ENCODE measurements around the gene HCRT. TPM values are rescaled to one million over a fixed set of nuclear protein-coding genes. Genes with fewer than 3 reads are reported as not detected.
"Not testable (repeated sequence)": the region's sequence is repeated elsewhere in the genome, so short reads cannot be mapped to it uniquely, and the experiment has no call there.

The HCRT gene
- polyA plus RNA-seq, 5 donors, result not detected

DNA sequence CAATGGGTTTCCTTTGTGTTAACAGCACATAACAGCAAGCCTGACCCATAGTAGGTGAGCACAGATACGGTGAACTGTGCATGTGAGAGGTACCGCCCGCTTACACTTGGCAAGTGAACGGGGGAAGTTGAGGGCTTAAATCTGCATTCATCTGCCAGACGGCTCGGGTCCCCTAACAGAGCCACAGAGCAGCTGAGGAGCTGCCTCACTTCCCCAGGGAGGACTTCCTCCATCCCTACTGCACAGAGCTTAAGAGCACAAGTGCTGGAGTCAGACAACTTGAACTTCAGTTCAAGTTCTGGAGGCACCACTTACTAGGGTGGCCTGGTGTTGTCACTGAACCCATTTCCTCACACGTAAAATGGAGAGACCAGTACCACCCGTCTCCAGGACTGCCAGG lies 43.9 kb downstream of the HCRT start:
- no peak for DNase-seq

DNA sequence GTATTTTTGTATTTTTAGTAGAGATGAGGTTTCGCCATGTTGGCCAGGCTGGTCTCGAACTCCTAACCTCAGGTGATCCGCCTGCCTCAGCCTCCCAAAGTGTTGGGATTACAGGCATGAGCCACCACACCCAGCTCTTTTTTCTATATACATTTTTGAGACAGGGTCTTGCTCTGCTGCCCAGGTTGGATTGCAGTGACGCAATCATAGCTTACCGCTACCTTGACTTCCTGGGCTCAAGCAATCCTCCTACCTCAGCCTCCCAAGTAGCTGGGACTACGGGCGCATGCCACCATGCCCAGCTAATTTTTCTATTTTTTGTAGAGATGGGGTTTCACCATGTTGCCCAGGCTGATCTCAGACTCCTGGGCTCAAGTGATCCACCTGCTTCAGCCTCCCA lies 44.6 kb downstream of the HCRT start:
- not testable (repeated sequence) for DNase-seq

DNA sequence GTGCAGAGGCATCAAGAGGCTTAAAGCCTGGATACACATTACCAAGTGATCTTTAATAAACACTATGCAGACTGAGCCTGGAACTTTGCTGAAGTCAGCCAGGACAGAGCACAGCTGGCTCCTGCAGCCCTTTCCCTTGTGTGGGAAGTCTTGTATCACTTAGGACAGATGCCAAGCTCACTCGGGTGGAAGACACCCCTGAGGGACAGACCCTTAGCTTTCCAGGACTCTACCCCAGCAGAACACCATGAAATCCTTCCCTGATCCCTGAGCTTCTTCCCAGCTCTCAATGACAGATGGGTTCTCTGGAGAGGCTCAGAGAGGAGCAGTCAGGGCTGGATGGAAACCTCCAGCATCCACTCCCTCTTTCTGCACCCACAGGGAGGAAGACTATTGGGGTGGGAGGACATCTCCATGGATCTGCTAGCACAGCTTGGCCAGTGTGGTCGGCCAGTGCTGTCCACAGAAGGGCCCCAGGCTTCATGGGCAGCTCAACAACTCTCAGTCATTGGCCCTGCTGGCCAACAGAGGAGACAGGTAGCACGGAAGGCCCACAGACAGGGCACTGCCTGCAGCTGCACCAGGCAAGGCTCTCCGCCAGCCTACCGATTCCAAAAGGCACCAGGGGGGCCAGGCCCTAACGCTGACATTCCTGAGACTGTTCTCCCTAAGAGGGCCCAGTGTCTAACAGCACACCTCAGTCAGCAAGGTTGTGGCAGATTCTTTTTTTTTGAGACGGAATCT lies 46.3 kb downstream of the HCRT start:
- DNase-seq, result no peak

- no peak for DNase-seq
Measured at GRCh38 chr17:42136654-42137051, 48.6 kb downstream of the HCRT start.

- peak in 1 of 2 donors; percentile 45 for DNase-seq
Measured at GRCh38 chr17:42135664-42136653, 49.3 kb downstream of the HCRT start.

GRCh38 chr17:42135151-42135550 lies 50.1 kb downstream of the HCRT start:
- no peak for DNase-seq

Other genes with a start within 250 kb of the HCRT start
- gene CNP, start 218.7 kb downstream of the HCRT start, polyA plus RNA-seq (ENCODE audit: insufficient read depth in 1 of 5, insufficient read length in 5 of 5, low replicate concordance in 1 of 5), result 10 to 100 TPM; 49.6 to 78.5 (median 55.9) TPM
- gene DNAJC7, start 168.0 kb downstream of the HCRT start, polyA plus RNA-seq (ENCODE audit: insufficient read depth in 1 of 5, insufficient read length in 5 of 5, low replicate concordance in 1 of 5), result 100 to 1,000 TPM; 121 to 167 (median 149) TPM
- 10 to 100 TPM; 37.6 to 56.9 (median 42.2) TPM for gene NKIRAS2, start 165.4 kb downstream of the HCRT start, polyA plus RNA-seq (ENCODE audit: insufficient read depth in 1 of 5, insufficient read length in 5 of 5, low replicate concordance in 1 of 5)
- gene C17orf113, start 134.9 kb downstream of the HCRT start, polyA plus RNA-seq (ENCODE audit: insufficient read depth in 1 of 5, insufficient read length in 5 of 5, low replicate concordance in 1 of 5), result 1 to 10 TPM; 3.6 to 5.0 (median 4.6) TPM
- gene ZNF385C, start 87.0 kb downstream of the HCRT start, polyA plus RNA-seq (ENCODE audit: insufficient read depth in 1 of 5, insufficient read length in 5 of 5, low replicate concordance in 1 of 5), result 1 to 10 TPM; 2.6 to 3.9 (median 3.0) TPM
- gene DHX58, start 72.7 kb downstream of the HCRT start, polyA plus RNA-seq (ENCODE audit: insufficient read depth in 1 of 5, insufficient read length in 5 of 5, low replicate concordance in 1 of 5), result 10 to 100 TPM; 13.9 to 20.1 (median 18.8) TPM
- gene KAT2A, start 64.1 kb downstream of the HCRT start, polyA plus RNA-seq (ENCODE audit: insufficient read depth in 1 of 5, insufficient read length in 5 of 5, low replicate concordance in 1 of 5), result 10 to 100 TPM; 51.3 to 73.7 (median 67.3) TPM
- gene HSPB9, start 62.6 kb downstream of the HCRT start, polyA plus RNA-seq (ENCODE audit: insufficient read depth in 1 of 5, insufficient read length in 5 of 5, low replicate concordance in 1 of 5), result under 1 TPM; 0.29 to 0.60 (median 0.43) TPM
- gene RAB5C, start 30.5 kb downstream of the HCRT start, polyA plus RNA-seq (ENCODE audit: insufficient read depth in 1 of 5, insufficient read length in 5 of 5, low replicate concordance in 1 of 5), result 100 to 1,000 TPM in 3 of 5 donors, 10 to 100 TPM in 2; 93.3 to 131 (median 102) TPM
- gene KCNH4, start 4.3 kb downstream of the HCRT start, polyA plus RNA-seq (ENCODE audit: insufficient read depth in 1 of 5, insufficient read length in 5 of 5, low replicate concordance in 1 of 5), result under 1 TPM in 2 of 5 donors, not detected in 3; 0.04 to 0.07 TPM
- gene GHDC, start 9.0 kb upstream of the HCRT start, polyA plus RNA-seq (ENCODE audit: insufficient read depth in 1 of 5, insufficient read length in 5 of 5, low replicate concordance in 1 of 5), result 10 to 100 TPM; 11.6 to 21.7 (median 19.9) TPM
- 10 to 100 TPM; 49.8 to 60.2 (median 50.4) TPM for gene STAT5B, start 90.9 kb upstream of the HCRT start, polyA plus RNA-seq (ENCODE audit: insufficient read depth in 1 of 5, insufficient read length in 5 of 5, low replicate concordance in 1 of 5)
- gene STAT5A, start 103.0 kb upstream of the HCRT start, polyA plus RNA-seq (ENCODE audit: insufficient read depth in 1 of 5, insufficient read length in 5 of 5, low replicate concordance in 1 of 5), result 10 to 100 TPM in 3 of 5 donors, 1 to 10 TPM in 2; 6.9 to 13.7 (median 10.4) TPM
- 10 to 100 TPM; 66.7 to 81.4 (median 74.4) TPM for gene STAT3, start 203.0 kb upstream of the HCRT start, polyA plus RNA-seq (ENCODE audit: insufficient read depth in 1 of 5, insufficient read length in 5 of 5, low replicate concordance in 1 of 5)
- gene CAVIN1, start 237.8 kb upstream of the HCRT start, polyA plus RNA-seq (ENCODE audit: insufficient read depth in 1 of 5, insufficient read length in 5 of 5, low replicate concordance in 1 of 5), result 100 to 1,000 TPM; 156 to 234 (median 168) TPM

Measured in right lung (tissue), 5 donors.